ENCODE results near the gene TYROBP.

TYROBP gene

GRCh38 chr19:35859414-35859813, 48.7 kb downstream of the TYROBP start:
- Histone ChIP-seq H3K4me3 (no peak overlapping the region), H3K27me3 (peaks cover 9 to 76% of the 10 kb centered on the region in 2 donors), H3K4me1 (peaks cover 0 to 17% (median 12%) of the 10 kb centered on the region in 4 donors), H3K36me3 (no peaks in the 10 kb centered on the region), H3K27ac (no peak overlapping the region), H3K9me3 (peaks cover 0 to 8% (median 0%) of the 10 kb centered on the region in 3 donors)
- intact Hi-C loops (cut with DNase I; ENCODE audit: low total_unique reads): no loop called here
- DNase-seq: no peak
- no peak for TF ChIP-seq CTCF (IDR thresholded peaks at IDR 0.05)

GRCh38 chr19:35858311-35858710, 49.8 kb downstream of the TYROBP start:
- intact Hi-C loops (cut with DNase I; ENCODE audit: low total_unique reads): no loop called here
- no peak for TF ChIP-seq CTCF (IDR thresholded peaks at IDR 0.05)
- Histone ChIP-seq H3K4me1 (peaks cover 0 to 17% (median 12%) of the 10 kb centered on the region in 4 donors), H3K27me3 (peaks cover 9 to 87% of the 10 kb centered on the region in 2 donors), H3K36me3 (no peaks in the 10 kb centered on the region), H3K27ac (no peak overlapping the region), H3K4me3 (no peak overlapping the region), H3K9me3 (peaks cover 0 to 8% (median 0%) of the 10 kb centered on the region in 3 donors)
- no peak for DNase-seq

GRCh38 chr19:35856546-35857149, 51.4 kb downstream of the TYROBP start, which contains the start of gene KIRREL2:
Gene KIRREL2 (plus strand): TSS chr19:35856911. CDS start chr19:35857120, 209 bp downstream.
- DNase-seq: no peak
- no peaks in the 10 kb centered on the region for H3K36me3 ChIP-seq
- intact Hi-C loops (cut with DNase I; ENCODE audit: low total_unique reads): no loop called here
- H3K4me3 ChIP-seq: peak within 1 kb of the TSS; percentile 27 to 43
- H3K4me1 ChIP-seq: peaks cover 0 to 17% (median 12%) of the 10 kb centered on the region in 4 donors
- peaks cover 9 to 88% of the 10 kb centered on the region in 2 donors for H3K27me3 ChIP-seq
- H3K9me3 ChIP-seq: peaks cover 0 to 8% (median 0%) of the 10 kb centered on the region in 3 donors
- TF ChIP-seq CTCF (IDR thresholded peaks at IDR 0.05): no peak
- no peak within 1 kb of the TSS for H3K27ac ChIP-seq
